Activated naive CD4-positive, alpha-beta T cell treated with anti-CD3 and anti-CD28 coated beads, Interleukin-2, amount 50 U/mL, for 72 hours (primary cell): ENCODE data around the gene HDAC10. TPM values are rescaled to one million over a fixed set of nuclear protein-coding genes. Genes with fewer than 3 reads are reported as not detected.

Experiments used
- ATAC-seq, 2 donors: fragments of 150-1000 bp; cut with Tn5 transposase; 2 replicates each; pipeline ENCODE4 v1.10.0; 2021; ENCODE audit warnings: mild to moderate bottlenecking in 2 of 2, moderate library complexity in 2 of 2
- DNase-seq, 2 donors: peaks; one replicate each; pipeline ENCODE4 v3.0.0; 2021 to 2022; ENCODE audit warnings: low spot score in 2 of 2
- H3K27ac Mint-ChIP-seq, 2 donors: one replicate each; pipeline ENCODE4 v1.8.0; 2022; ENCODE audit warnings: mild to moderate bottlenecking in 2 of 2, mixed read lengths in 2 of 2
- H3K36me3 Mint-ChIP-seq, 2 donors: one replicate each; pipeline ENCODE4 v1.8.0; 2022; ENCODE audit warnings: mixed read lengths in 2 of 2
- H3K9me3 Mint-ChIP-seq, 2 donors: one replicate each; pipeline ENCODE4 v1.8.0; 2022; ENCODE audit warnings: mixed read lengths in 2 of 2
- total RNA-seq, 2 donors: library from RNA; stranded (reverse); gene quantifications; one replicate each; pipeline ENCODE4 v1.2.3, GENCODE V29; 2022

HDAC10 gene
- total RNA-seq, 2 donors from 2014 or later, result 43.7 to 67.3 TPM

- no peak for ATAC-seq
- no peaks in the 10 kb centered on the region for H3K36me3 Mint-ChIP-seq
Observed at GRCh38 chr22:50253046-50253915, 2.2 kb upstream of the HDAC10 start.

DNA sequence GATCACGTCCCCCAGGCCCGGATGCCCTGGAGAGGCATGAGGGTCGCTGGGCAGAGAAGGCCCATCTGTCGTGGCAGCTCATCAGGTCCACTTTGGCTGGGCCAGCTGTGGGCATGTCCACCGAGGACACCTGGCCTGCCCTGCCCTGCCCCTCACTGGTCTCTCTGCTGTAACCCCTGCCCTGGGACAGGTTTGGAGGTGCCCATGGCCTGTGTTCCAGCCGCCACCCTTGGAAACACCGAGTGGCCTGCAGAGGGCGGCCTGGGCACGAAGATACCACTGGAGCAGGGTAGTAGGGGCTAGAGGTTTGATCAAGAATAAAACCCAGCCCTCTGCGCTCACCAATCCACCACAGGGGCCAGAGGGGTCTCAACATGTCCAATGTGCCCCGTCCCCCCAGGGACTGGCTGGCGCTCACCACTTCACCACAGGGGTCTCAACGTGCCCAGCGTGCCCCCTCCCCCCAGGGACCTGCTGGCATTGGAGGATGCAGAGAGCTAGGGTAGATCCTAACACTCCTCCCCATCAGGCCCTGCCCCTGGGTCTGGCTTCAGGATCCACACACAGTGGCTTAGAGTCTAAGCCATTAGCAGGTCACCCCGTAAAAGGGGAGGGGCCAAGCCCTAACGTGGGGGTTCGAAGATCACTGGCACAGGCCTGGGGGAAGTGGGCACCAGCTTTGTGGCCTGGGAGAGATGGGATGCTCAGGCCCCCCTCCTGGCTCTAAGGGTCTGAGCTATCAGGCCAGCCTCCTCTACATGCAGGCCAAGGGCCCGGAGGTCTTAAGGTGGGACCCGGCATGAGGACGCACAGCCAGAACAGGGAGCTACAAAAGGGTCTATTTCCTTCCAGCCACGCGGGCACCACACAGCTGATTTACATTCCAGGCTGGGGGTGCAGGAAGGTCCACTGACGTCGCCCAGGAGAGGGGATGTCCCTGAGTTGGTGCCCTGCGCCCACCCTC, 1.3 kb upstream of the HDAC10 start:
- no peak overlapping the region for H3K27ac Mint-ChIP-seq
- peak; percentile 58 to 63 for ATAC-seq
- H3K9me3 Mint-ChIP-seq, result no peaks in the 10 kb centered on the region
- peak in 1 of 2 donors; percentile 68 for DNase-seq
- H3K36me3 Mint-ChIP-seq, result no peaks in the 10 kb centered on the region

More at GRCh38 chr22:50253046-50253915, 2.2 kb upstream of the HDAC10 start:
- H3K9me3 Mint-ChIP-seq, result no peaks in the 10 kb centered on the region
- no peak overlapping the region for H3K27ac Mint-ChIP-seq
- DNase-seq, result no peak

DNA sequence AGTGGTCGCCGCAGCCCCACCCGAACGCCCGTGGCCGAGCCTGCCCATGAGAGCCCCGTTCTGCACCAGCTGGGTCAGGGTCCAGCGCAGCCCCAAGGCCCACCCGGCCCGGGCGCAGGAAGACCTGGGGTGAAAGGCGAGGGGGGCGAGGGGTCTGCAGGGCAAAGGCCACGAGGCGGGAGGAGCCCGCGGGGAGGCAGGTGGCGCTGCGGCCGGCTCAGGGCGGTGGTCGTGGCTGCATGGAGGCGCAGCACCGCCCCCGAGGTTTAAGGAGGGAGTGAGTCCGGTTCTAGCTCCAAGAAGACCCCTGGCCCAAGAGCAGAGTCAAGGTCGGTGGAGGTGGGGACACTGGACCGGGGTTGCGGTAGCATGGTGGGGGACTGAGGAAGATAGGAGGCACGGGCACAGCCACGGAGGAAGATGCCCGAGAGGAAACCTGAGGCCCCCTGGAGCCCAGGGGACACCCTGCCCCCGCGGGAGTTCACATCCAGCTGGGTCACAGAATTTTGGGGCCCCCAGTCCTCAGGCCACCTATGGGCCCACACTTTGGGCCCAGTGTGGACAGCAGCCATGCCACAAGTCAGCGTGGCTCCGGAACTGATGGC, 514 bp upstream of the HDAC10 start:
- DNase-seq, result no peak
- Mint-ChIP-seq H3K36me3 (no peaks in the 10 kb centered on the region), H3K9me3 (no peaks in the 10 kb centered on the region), H3K27ac (no peak overlapping the region)
- ATAC-seq, result no peak

DNA sequence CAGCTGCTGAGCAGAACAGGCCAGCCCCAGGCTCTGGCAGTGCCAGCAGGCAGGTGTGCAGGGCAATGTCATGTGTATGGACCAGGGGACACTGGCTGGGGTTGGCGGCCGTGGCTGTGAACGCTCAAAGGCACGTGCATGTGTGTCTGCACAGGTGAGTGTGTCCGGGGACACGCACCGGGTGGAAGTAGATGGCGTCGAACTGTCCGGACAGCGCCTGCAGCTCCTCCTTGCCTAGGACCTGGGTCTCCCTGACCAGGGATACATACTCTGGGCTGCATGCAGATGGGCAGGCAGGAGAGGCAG, 863 bp downstream of the HDAC10 start:
- Mint-ChIP-seq H3K9me3 (no peaks in the 10 kb centered on the region), H3K36me3 (peaks cover under 1% of the 10 kb centered on the region in 2 donors), H3K27ac (no peak overlapping the region)
- DNase-seq (no peak), ATAC-seq (no peak)

DNA sequence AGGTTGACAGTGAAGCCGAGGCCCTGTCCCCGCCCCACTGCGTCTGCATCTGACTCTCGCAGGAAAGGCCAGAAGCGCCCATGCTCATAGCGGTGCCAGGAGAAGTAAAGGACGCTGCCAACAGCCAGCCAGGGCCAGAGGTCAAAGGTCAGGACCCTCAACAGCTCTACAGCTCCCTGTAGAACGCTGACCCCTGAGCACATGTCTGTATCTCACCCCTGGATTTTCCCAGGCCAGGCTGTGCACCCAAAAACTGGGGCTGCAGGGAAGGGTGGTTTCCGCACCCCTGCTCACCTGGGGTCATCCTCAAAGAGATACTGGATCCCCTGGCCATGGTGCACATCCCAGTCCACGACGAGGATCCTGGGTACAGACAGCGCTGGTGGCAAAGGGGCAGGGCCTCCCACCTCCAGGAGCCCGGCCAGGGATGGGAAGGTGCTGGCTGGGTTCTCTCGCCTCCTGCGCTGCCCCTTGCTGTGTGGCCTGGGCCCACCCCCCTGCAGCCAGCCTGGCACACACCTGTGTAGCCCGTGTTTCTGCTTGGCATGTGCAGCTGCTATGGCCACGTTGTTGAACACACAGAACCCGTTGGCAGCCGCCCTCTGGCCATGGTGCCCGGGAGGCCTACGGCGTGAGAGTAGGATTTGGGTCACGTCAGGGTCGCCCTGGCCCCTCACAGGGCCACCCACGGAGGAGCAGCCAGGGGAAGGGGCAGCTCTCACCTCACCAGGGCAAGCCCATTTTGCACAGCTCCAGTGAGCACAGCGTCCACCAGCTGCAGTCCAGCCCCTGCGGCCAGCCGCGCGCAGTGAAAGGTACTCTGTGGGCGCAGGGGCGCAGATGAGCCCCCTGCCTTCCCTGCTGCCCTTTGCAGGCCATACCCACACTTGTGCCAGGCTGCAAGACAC, 1.5 kb downstream of the HDAC10 start:
- peaks cover 7% of the 10 kb centered on the region in 2 donors for H3K36me3 Mint-ChIP-seq
- no peak for ATAC-seq
- no peaks in the 10 kb centered on the region for H3K9me3 Mint-ChIP-seq
- DNase-seq, result no peak
- no peak overlapping the region for H3K27ac Mint-ChIP-seq

- Mint-ChIP-seq H3K9me3 (no peaks in the 10 kb centered on the region), H3K36me3 (peaks cover 17% of the 10 kb centered on the region in 2 donors), H3K27ac (peak overlapping the region in 1 of 2 donors; percentile 85)
- DNase-seq (no peak), ATAC-seq (no peak)
Observed at GRCh38 chr22:50248196-50249081, 2.6 kb downstream of the HDAC10 start.

- Mint-ChIP-seq H3K27ac (peak overlapping the region in 1 of 2 donors; percentile 85), H3K36me3 (peaks cover 17% of the 10 kb centered on the region in 2 donors), H3K9me3 (no peaks in the 10 kb centered on the region)
- DNase-seq (no peak), ATAC-seq (no peak)
Observed at GRCh38 chr22:50247748-50248147, 3.3 kb downstream of the HDAC10 start.

- no peak for ATAC-seq
- Mint-ChIP-seq H3K27ac (peak overlapping the region in 1 of 2 donors; percentile 90), H3K36me3 (peaks cover 17% of the 10 kb centered on the region in 2 donors), H3K9me3 (no peaks in the 10 kb centered on the region)
- DNase-seq, result no peak
Observed at GRCh38 chr22:50246242-50247175, 4.6 kb downstream of the HDAC10 start.

DNA sequence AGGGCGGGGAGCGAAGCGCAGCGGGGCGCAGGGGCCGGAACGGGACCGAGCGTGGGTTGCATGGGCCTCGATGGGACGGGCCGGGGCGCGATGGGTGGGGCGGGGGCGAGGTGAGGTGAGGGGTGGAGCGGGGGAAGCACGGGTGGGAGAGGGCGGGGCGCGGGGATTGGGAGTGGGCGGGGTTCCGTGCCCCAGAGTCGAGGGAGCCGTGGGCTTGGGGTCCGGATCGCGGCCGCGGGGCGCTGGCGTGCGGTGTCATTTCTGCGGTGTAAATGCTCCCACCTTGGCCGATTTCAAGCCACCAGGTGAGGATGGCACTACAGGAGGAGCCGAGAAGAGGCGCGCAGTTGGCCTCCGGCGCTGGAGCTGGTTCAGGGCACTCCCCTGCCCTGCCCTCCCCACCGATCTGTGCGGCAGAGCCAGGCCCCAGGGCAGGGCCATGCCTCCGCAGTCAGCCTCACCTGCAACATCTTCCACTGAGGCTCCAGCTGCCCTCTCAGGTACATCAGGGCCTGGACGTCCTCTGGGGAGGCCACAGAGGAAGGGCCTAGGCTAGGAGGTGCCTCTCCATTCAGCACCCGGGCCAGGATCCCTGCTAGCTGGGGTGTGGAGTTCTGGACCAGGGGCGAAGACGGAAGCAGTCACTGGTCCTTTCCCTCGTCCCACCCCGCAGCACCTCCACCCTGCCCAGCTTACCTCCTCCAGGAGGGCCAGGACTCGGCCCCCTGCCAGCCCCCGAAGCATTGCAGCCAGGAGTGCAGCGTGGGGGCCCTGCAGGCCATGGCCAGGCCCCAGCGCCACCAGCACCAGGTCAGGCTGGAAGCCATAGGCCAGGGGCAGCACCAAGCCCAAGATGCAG, 5.6 kb downstream of the HDAC10 start:
- Mint-ChIP-seq H3K36me3 (peaks cover 17% of the 10 kb centered on the region in 2 donors), H3K27ac (peak overlapping the region; percentile 90 to 100), H3K9me3 (no peaks in the 10 kb centered on the region)
- ATAC-seq (peak in 1 of 2 donors; percentile 2), DNase-seq (no peak)

GRCh38 chr22:50244420-50245213, 6.4 kb downstream of the HDAC10 start, which contains the start of gene TUBGCP6:
TUBGCP6 (minus strand) TSS chr22:50245023; CDS start chr22:50244459, 564 bp downstream.
- peak; percentile 89 to 93 for ATAC-seq
- H3K9me3 Mint-ChIP-seq, result no peaks in the 10 kb centered on the region
- H3K27ac Mint-ChIP-seq, result peak within 1 kb of the TSS; percentile 90 to 100
- DNase-seq, result peak; percentile 91 to 93
- peaks cover 17% of the 10 kb centered on the region in 2 donors for H3K36me3 Mint-ChIP-seq

- Mint-ChIP-seq H3K9me3 (no peaks in the 10 kb centered on the region), H3K27ac (peak overlapping the region; percentile 90 to 100), H3K36me3 (peaks cover 17% of the 10 kb centered on the region in 2 donors)
- DNase-seq (no peak), ATAC-seq (no peak)
Observed at GRCh38 chr22:50243685-50244419, 7.2 kb downstream of the HDAC10 start.

DNA sequence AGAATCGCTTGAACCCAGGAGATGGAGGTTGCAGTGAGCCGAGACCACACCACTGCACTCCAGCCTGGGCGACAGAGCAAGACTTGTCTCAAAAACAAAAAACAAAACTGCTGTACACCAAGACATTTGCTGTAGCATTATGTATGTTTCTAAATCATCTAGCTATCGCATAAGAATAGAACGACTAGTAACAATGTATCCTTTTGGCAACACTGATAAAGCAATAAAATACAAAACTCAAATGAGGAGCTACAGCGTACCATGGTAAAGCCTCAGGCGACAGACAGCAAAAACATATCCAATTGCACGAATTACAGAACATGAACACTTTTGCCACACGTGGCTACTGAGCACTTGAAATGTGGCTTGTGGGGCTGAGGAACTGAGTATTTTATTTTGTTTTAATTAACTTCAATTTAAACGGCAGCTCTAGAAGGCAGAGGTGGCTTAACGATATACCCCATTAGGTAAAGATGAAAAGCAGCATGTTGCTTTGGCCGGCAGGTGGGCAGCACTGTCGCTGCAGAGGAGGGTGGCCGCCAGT, 8.6 kb downstream of the HDAC10 start:
- DNase-seq (no peak), ATAC-seq (no peak)
- H3K9me3 Mint-ChIP-seq, result no peaks in the 10 kb centered on the region
- H3K27ac Mint-ChIP-seq, result peak overlapping the region in 1 of 2 donors; percentile 41
- peaks cover 17% of the 10 kb centered on the region in 2 donors for H3K36me3 Mint-ChIP-seq
